ENCODE results near the gene DDX25.

The DDX25 gene

DNA sequence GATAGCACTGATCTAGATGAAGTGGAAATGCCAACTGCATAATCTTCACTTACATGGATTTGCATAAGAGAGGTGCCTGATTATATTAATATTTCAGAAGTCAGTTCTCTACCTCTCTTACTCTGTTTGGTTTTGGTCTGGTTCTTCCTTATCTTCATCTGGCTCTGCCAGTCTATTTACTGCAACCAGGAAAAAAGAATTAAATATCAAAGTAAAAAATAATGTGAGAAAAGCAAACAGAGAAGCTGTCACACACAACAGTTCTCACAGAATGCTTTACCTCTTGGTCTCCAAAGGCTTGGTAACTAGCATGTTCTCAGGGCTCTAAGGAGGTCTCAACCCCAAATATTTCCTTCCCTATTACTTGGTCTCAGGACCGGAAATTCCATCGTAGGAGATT is 48.3 kb downstream of the DDX25 start:
- Histone ChIP-seq H3K27me3 (ENCODE audit: insufficient read depth, low read length) (no peaks in the 10 kb centered on the region), H3K4me3 (ENCODE audit: low read length) (no peak overlapping the region), H3K36me3 (ENCODE audit: insufficient read depth, low read length) (no peaks in the 10 kb centered on the region), H2AFZ (ENCODE audit: low read depth, low read length) (no peak overlapping the region), H3K9me3 (ENCODE audit: low read length) (peaks cover 4% of the 10 kb centered on the region), H3K4me1 (ENCODE audit: insufficient read depth, low read length) (no peaks in the 10 kb centered on the region)

- no peaks in the 10 kb centered on the region for H3K4me1 ChIP-seq (ENCODE audit: insufficient read depth, low read length)
- no peak overlapping the region for H2AFZ ChIP-seq (ENCODE audit: low read depth, low read length)
- H3K27me3 ChIP-seq (ENCODE audit: insufficient read depth, low read length) = no peaks in the 10 kb centered on the region
- H3K9me3 ChIP-seq (ENCODE audit: low read length) = peaks cover 4% of the 10 kb centered on the region
- no peaks in the 10 kb centered on the region for H3K36me3 ChIP-seq (ENCODE audit: insufficient read depth, low read length)
- H3K4me3 ChIP-seq (ENCODE audit: low read length) = no peak overlapping the region
These were observed 48.7 kb downstream of the DDX25 start for GRCh38 chr11:125952973-125953372.

- no peak overlapping the region for H3K4me3 ChIP-seq (ENCODE audit: low read length)
- H3K4me1 ChIP-seq (ENCODE audit: insufficient read depth, low read length) = no peaks in the 10 kb centered on the region
- H3K9me3 ChIP-seq (ENCODE audit: low read length) = peaks cover 7% of the 10 kb centered on the region
- H3K27me3 ChIP-seq (ENCODE audit: insufficient read depth, low read length) = no peaks in the 10 kb centered on the region
- H3K36me3 ChIP-seq (ENCODE audit: insufficient read depth, low read length) = no peaks in the 10 kb centered on the region
- H2AFZ ChIP-seq (ENCODE audit: low read depth, low read length) = no peak overlapping the region
These were observed 49.2 kb downstream of the DDX25 start for GRCh38 chr11:125953401-125953935.

GRCh38 chr11:125954123-125954944 is 50.0 kb downstream of the DDX25 start:
- H3K9me3 ChIP-seq (ENCODE audit: low read length) = peaks cover 7% of the 10 kb centered on the region

DNA sequence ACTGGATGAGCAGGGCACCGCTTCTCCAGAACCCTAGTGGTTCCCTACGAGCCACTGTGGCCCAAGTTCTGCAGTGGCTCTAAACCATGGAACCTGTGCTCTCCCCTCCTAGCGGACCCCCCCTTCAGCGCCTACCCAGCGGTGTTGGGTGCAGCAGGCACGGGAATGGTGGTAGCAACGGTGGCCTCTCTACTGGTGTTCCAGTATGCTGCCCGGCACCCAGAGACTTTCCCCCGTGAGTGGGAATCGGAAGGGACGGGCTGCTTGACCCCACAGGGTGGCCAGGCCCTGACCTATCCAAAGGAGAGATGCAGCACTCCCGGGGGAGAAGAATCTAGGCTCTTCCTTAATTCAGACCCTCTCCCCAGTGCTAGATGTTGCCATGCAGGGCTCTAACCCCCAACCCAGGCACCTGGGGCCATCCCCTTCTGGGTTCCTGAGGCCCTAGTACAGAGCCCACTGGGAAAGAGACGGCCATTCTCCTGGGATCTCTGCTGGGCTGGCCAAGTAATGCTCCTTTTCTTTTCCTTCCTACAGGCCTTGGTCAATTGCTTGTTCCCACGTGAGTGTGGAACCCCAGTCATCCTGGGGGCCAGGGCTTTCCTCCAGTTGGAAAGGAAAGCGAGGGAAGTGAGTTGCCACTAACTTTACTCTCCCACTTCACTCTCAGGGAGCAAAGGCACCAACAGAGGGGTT is 50.8 kb downstream of the DDX25 start:
- Histone ChIP-seq H3K36me3 (ENCODE audit: insufficient read depth, low read length) (peaks cover 3% of the 10 kb centered on the region), H3K4me3 (ENCODE audit: low read length) (no peak overlapping the region), H3K27me3 (ENCODE audit: insufficient read depth, low read length) (no peaks in the 10 kb centered on the region), H2AFZ (ENCODE audit: low read depth, low read length) (no peak overlapping the region), H3K4me1 (ENCODE audit: insufficient read depth, low read length) (no peaks in the 10 kb centered on the region), H3K9me3 (ENCODE audit: low read length) (peaks cover 7% of the 10 kb centered on the region)

More at GRCh38 chr11:125954123-125954944, 50.0 kb downstream of the DDX25 start:
- H3K4me3 ChIP-seq (ENCODE audit: low read length) = no peak overlapping the region
- H3K27me3 ChIP-seq (ENCODE audit: insufficient read depth, low read length) = no peaks in the 10 kb centered on the region
- H2AFZ ChIP-seq (ENCODE audit: low read depth, low read length) = no peak overlapping the region
- H3K36me3 ChIP-seq (ENCODE audit: insufficient read depth, low read length) = no peaks in the 10 kb centered on the region
- no peaks in the 10 kb centered on the region for H3K4me1 ChIP-seq (ENCODE audit: insufficient read depth, low read length)

DNA sequence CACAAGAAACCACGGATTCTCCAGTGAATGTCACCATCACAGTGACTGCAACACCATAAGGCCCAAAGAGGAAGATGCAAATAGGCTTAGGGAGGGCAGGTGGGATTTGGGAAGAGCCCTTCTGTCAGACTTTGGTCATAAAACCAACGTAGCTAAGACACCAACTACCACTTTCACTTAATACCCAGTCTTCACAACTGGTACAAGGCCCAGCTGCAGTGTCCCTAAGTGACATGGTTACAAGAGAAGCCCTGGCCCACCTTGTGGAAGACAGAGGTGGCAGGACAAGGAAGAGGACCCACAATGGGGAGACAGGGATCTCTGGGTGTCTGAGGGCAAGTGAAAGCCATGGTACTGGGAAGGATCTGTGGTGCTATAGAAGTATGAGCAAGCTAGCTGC is 51.5 kb downstream of the DDX25 start:
- H3K4me1 ChIP-seq (ENCODE audit: insufficient read depth, low read length) = no peaks in the 10 kb centered on the region
- peaks cover 4% of the 10 kb centered on the region for H3K36me3 ChIP-seq (ENCODE audit: insufficient read depth, low read length)
- no peak overlapping the region for H3K4me3 ChIP-seq (ENCODE audit: low read length)
- H3K9me3 ChIP-seq (ENCODE audit: low read length) = peaks cover 7% of the 10 kb centered on the region
- no peak overlapping the region for H2AFZ ChIP-seq (ENCODE audit: low read depth, low read length)
- H3K27me3 ChIP-seq (ENCODE audit: insufficient read depth, low read length) = no peaks in the 10 kb centered on the region

DNA sequence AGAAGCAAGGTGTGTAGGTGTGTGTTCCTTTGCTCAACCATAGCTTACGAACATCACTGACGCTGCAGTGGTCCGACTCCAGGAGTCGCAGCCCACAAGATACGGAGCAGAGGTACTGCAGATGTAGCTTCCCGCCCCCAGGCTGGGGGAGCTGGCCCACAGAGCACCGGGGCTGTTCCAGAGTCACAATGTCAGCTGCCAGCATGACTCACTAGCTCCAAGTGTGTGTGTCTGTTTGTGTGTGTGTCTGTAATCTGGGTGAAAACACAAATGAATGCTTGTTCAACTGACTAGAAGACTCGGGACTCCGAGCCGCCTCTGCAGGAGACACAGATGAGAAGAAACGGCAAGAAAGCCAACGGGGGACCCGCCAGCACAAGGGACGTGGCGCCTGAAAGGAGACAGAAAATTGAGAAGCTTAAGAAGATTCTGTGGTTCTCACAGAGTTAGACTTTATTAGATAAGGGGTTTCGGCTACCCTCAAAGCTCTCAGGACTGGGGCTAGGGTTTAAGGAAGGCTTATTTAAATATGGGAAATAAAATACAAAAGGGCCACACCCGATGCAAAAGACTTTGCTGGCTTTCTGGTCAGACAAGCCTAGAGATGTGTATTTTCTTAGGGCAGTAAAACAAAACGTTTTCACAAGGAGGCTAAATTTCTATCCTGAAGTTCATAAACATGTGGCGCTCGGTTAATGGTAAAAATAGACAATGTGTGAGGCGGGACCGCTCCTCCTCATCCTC is 52.3 kb downstream of the DDX25 start:
- no peaks in the 10 kb centered on the region for H3K27me3 ChIP-seq (ENCODE audit: insufficient read depth, low read length)
- peaks cover 8% of the 10 kb centered on the region for H3K36me3 ChIP-seq (ENCODE audit: insufficient read depth, low read length)

DNA sequence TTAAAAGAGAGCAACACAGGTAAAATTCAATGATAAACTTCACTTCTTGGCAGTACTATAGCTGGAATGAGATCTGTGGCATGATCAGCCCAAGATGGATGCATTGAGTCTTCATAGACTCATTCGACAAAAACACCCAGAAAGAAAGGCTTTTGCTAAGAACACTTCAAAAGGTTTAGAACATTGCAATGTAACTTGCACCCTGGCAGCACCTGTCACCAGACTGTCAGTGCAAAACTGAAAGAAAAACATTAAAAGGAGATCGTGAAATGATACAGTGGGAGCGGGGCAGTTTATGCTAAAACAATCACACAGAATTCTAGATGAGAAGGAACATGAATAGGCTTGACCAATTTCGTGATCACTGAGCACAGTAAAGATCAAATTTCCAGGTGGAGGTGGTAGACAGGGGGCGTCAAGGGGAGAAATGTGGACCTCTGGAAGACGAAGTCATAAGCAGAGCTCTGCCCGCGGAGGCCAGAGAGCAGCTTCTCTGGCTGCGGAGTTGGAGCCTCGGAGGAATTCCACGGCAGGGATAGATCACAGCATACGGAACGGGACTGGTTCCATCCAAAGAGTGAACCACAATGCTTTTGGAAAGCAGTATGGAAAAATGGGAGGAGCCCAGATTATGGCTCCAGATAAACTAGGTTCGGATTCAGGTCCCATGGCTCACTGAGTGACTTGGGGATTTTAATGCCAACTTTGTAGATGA is 53.5 kb downstream of the DDX25 start:
- Histone ChIP-seq H3K4me1 (ENCODE audit: insufficient read depth, low read length) (no peaks in the 10 kb centered on the region), H3K9me3 (ENCODE audit: low read length) (peaks cover 11% of the 10 kb centered on the region), H2AFZ (ENCODE audit: low read depth, low read length) (no peak overlapping the region), H3K4me3 (ENCODE audit: low read length) (no peak overlapping the region), H3K36me3 (ENCODE audit: insufficient read depth, low read length) (peaks cover 8% of the 10 kb centered on the region), H3K27me3 (ENCODE audit: insufficient read depth, low read length) (no peaks in the 10 kb centered on the region)

More for the DNA sequence above, 52.3 kb downstream of the DDX25 start:
- H2AFZ ChIP-seq (ENCODE audit: low read depth, low read length) = no peak overlapping the region
- no peak overlapping the region for H3K4me3 ChIP-seq (ENCODE audit: low read length)
- H3K9me3 ChIP-seq (ENCODE audit: low read length) = peaks cover 7% of the 10 kb centered on the region
- H3K4me1 ChIP-seq (ENCODE audit: insufficient read depth, low read length) = no peaks in the 10 kb centered on the region

- no peaks in the 10 kb centered on the region for H3K4me1 ChIP-seq (ENCODE audit: insufficient read depth, low read length)
- peaks cover 11% of the 10 kb centered on the region for H3K9me3 ChIP-seq (ENCODE audit: low read length)
- H3K27me3 ChIP-seq (ENCODE audit: insufficient read depth, low read length) = no peaks in the 10 kb centered on the region
- no peak overlapping the region for H2AFZ ChIP-seq (ENCODE audit: low read depth, low read length)
- peaks cover 8% of the 10 kb centered on the region for H3K36me3 ChIP-seq (ENCODE audit: insufficient read depth, low read length)
- no peak overlapping the region for H3K4me3 ChIP-seq (ENCODE audit: low read length)
These were observed 54.6 kb downstream of the DDX25 start for GRCh38 chr11:125958872-125959400.

- Histone ChIP-seq H3K4me1 (ENCODE audit: insufficient read depth, low read length) (no peaks in the 10 kb centered on the region), H2AFZ (ENCODE audit: low read depth, low read length) (no peak overlapping the region), H3K4me3 (ENCODE audit: low read length) (no peak overlapping the region), H3K9me3 (ENCODE audit: low read length) (peaks cover 11% of the 10 kb centered on the region), H3K27me3 (ENCODE audit: insufficient read depth, low read length) (no peaks in the 10 kb centered on the region), H3K36me3 (ENCODE audit: insufficient read depth, low read length) (peaks cover 8% of the 10 kb centered on the region)
These were observed 55.2 kb downstream of the DDX25 start for GRCh38 chr11:125959511-125959910.

GRCh38 chr11:125959931-125960330 is 55.6 kb downstream of the DDX25 start:
- H3K4me3 ChIP-seq (ENCODE audit: low read length) = no peak overlapping the region
- no peaks in the 10 kb centered on the region for H3K4me1 ChIP-seq (ENCODE audit: insufficient read depth, low read length)
- no peaks in the 10 kb centered on the region for H3K27me3 ChIP-seq (ENCODE audit: insufficient read depth, low read length)
- no peak overlapping the region for H2AFZ ChIP-seq (ENCODE audit: low read depth, low read length)
- peaks cover 8% of the 10 kb centered on the region for H3K36me3 ChIP-seq (ENCODE audit: insufficient read depth, low read length)
- H3K9me3 ChIP-seq (ENCODE audit: low read length) = peaks cover 11% of the 10 kb centered on the region

GRCh38 chr11:125960771-125961170 is 56.5 kb downstream of the DDX25 start:
- H3K27me3 ChIP-seq (ENCODE audit: insufficient read depth, low read length) = no peaks in the 10 kb centered on the region
- H3K9me3 ChIP-seq (ENCODE audit: low read length) = peaks cover 12% of the 10 kb centered on the region
- no peaks in the 10 kb centered on the region for H3K4me1 ChIP-seq (ENCODE audit: insufficient read depth, low read length)
- no peak overlapping the region for H3K4me3 ChIP-seq (ENCODE audit: low read length)
- no peak overlapping the region for H2AFZ ChIP-seq (ENCODE audit: low read depth, low read length)
- H3K36me3 ChIP-seq (ENCODE audit: insufficient read depth, low read length) = peaks cover 8% of the 10 kb centered on the region

Measured in neuron (in vitro differentiated cells).